HepG2 (cell line): ENCODE data around the gene MAN2C1. TPM values are rescaled to one million over a fixed set of nuclear protein-coding genes. Genes with fewer than 3 reads are reported as not detected.

Experiments
- ATAC-seq: fragments of 200-7000 bp; cut with Tn5 transposase; 3 replicates; pipeline ENCODE4 v1.9.1; 2020; ENCODE audit warnings: mild to moderate bottlenecking, moderate library complexity
- BruUV-seq: library from RNA; stranded (reverse); fragments of 400-500 nt; replicated peaks from 2 replicates; lab custom pipeline; 2021; lab: Mats Ljungman, UMichigan
- CTCF ChIA-PET: fragments of 300-600 bp; formaldehyde crosslinking; extraction: SDS; loops from one replicate; lab custom pipeline; 2021; ENCODE audit warnings: low total read pairs, inconsistent platforms, low intra/inter-chr PET ratio; lab: Yijun Ruan, JAX
- POLR2A ChIA-PET: fragments of 350-600 bp; sonication (Branson Sonifier 250); formaldehyde crosslinking; loops from one replicate; lab custom pipeline; 2020; ENCODE audit warnings: antibody characterized with exemption, inconsistent platforms; lab: Yijun Ruan, JAX
- DNase-seq: peaks from one replicate; pipeline ENCODE4 v3.0.0-alpha.2; 2015; ENCODE audit warnings: low spot score
- FAIRE-seq: peaks from 3 replicates; lab custom pipeline; 2011; peaks lifted over from hg19 to GRCh38; lab: Jason Lieb, UNC
- H2AFZ ChIP-seq: one replicate; pipeline ENCODE4 v1.6.1; 2011; ENCODE audit warnings: low read length, inconsistent platforms
- H3K27ac ChIP-seq: fragments of 300-600 bp; 3 replicates; pipeline ENCODE4 v1.8.0; 2011; ENCODE audit warnings: mixed run types, mild to moderate bottlenecking, mixed read lengths, low read length, inconsistent platforms; ENCODE audit not compliant: insufficient read depth; ENCODE audit errors: extremely low read length
- H3K27me3 ChIP-seq, 2 experiments: fragments of 200-600 bp in 1 of 2; 2 replicates in 1 of 2; 3 replicates in 1 of 2; pipeline versions ENCODE4 v1.6.0 to v1.8.0; 2011; ENCODE audit warnings: low read length in 2 of 2, mild to moderate bottlenecking in 2 of 2, moderate library complexity in 2 of 2, inconsistent platforms in 1 of 2; ENCODE audit not compliant: insufficient read depth in 2 of 2, control insufficient read depth in 1 of 2
- H3K36me3 ChIP-seq, 2 experiments: fragments of 200-600 bp in 1 of 2; replicated peaks in 1 of 2; 2 replicates in 1 of 2; 3 replicates in 1 of 2; pipeline versions ENCODE4 v1.5.1 to v1.8.0; 2011; ENCODE audit warnings: low read length in 2 of 2, inconsistent platforms in 1 of 2; ENCODE audit not compliant: insufficient read depth in 2 of 2, control insufficient read depth in 1 of 2
- H3K4me1 ChIP-seq: 2 replicates; pipeline ENCODE4 v1.5.1; 2012; ENCODE audit warnings: low read length, inconsistent platforms; ENCODE audit not compliant: insufficient read depth
- H3K4me2 ChIP-seq: 2 replicates; pipeline ENCODE4 v1.6.0; 2011; ENCODE audit warnings: low read depth, low read length, inconsistent platforms
- H3K4me3 ChIP-seq, 3 experiments: fragments of 200-600 bp in 1 of 3; sonication (generic), shearing (Covaris generic) in 1 of 3; replicated peaks in 1 of 3; 2 replicates each; pipeline ENCODE4 v1.5.1; 2011 to 2016; ENCODE audit warnings: low read length in 3 of 3, inconsistent platforms in 2 of 3, low read depth in 2 of 3, mild to moderate bottlenecking in 2 of 3, control low read depth in 1 of 3, mixed read lengths in 1 of 3; ENCODE audit not compliant: insufficient read depth in 1 of 3
- H3K79me2 ChIP-seq: one replicate; pipeline ENCODE4 v1.6.1; 2011; ENCODE audit warnings: low read length, inconsistent platforms; ENCODE audit not compliant: insufficient read depth
- H3K9ac ChIP-seq: 2 replicates; pipeline ENCODE4 v1.6.0; 2011; ENCODE audit warnings: mild to moderate bottlenecking, low read depth, low read length, inconsistent platforms; ENCODE audit not compliant: insufficient read depth
- H3K9me3 ChIP-seq: 2 replicates; pipeline ENCODE4 v1.5.1; 2012; ENCODE audit warnings: mild to moderate bottlenecking, low read length
- H4K20me1 ChIP-seq: 2 replicates; pipeline ENCODE4 v1.6.0; 2011; ENCODE audit warnings: inconsistent platforms, mild to moderate bottlenecking, low read length, moderate library complexity; ENCODE audit not compliant: insufficient read depth
- FOXA3 ChIP-seq: IDR thresholded peaks from 2 replicates; pipeline ENCODE4 v1.6.1; 2016; ENCODE audit warnings: missing genetic modification reagents, missing compliant biosample characterization
- FOXO4 ChIP-seq: sonication (generic); formaldehyde crosslinking; conservative IDR thresholded peaks from 2 replicates; pipeline ENCODE4 v1.8.1; 2023; ENCODE audit warnings: missing genetic modification reagents
- JUNB ChIP-seq: sonication (generic); formaldehyde crosslinking; IDR thresholded peaks from 2 replicates; pipeline ENCODE4 v1.8.0; 2022; ENCODE audit warnings: missing genetic modification reagents, mild to moderate bottlenecking, borderline replicate concordance
- NR3C1 ChIP-seq: sonication (generic); formaldehyde crosslinking; IDR thresholded peaks from 2 replicates; pipeline ENCODE4 v1.4.0; 2020; ENCODE audit warnings: missing genetic modification reagents
- SIX1 ChIP-seq: sonication (generic); formaldehyde crosslinking; IDR thresholded peaks from 2 replicates; pipeline ENCODE4 v1.4.0; 2020; ENCODE audit warnings: missing genetic modification reagents, borderline replicate concordance
- ZNF331 ChIP-seq: sonication (generic); formaldehyde crosslinking; IDR thresholded peaks from 2 replicates; pipeline ENCODE4 v1.4.0; 2020; ENCODE audit warnings: missing genetic modification reagents
- ZNF501 ChIP-seq: sonication (generic); formaldehyde crosslinking; IDR thresholded peaks from 2 replicates; pipeline ENCODE4 v1.5.1; 2020; ENCODE audit warnings: mild to moderate bottlenecking, moderate library complexity, missing genetic modification reagents
- ZNF503 ChIP-seq: sonication (generic); formaldehyde crosslinking; IDR thresholded peaks from 2 replicates; pipeline ENCODE4 v1.4.0; 2020; ENCODE audit warnings: missing genetic modification reagents
- ZNF543 ChIP-seq: sonication (generic); formaldehyde crosslinking; IDR thresholded peaks from 2 replicates; pipeline ENCODE4 v1.4.0; 2020; ENCODE audit warnings: mild to moderate bottlenecking, missing genetic modification reagents
- ZNF768 ChIP-seq: sonication (generic); formaldehyde crosslinking; IDR thresholded peaks from 2 replicates; pipeline ENCODE4 v1.4.0; 2020; ENCODE audit warnings: missing genetic modification reagents
- WGBS: methylation state at CpG from one replicate; pipeline ENCODE4 v1.1.6; 2017; ENCODE audit warnings: low lambda C conversion rate; 5-methylcytosine and 5-hydroxymethylcytosine counted together
- in situ Hi-C: cut with HindIII; loops from 2 replicates; pipeline ENCODE4 v1.10.0; 2017; ENCODE audit warnings: low pct_unique_long_range_greater_than_20kb; ENCODE audit not compliant: extremely low pct_ligation_motif_present
- intact Hi-C: fragments of 100-400 bp; cut with micrococcal nuclease; formaldehyde crosslinking; loops from one replicate; pipeline ENCODE4 v1.10.0; 2022; ENCODE audit not compliant: unreplicated experiment
- polyA plus RNA-seq, 8 experiments: library from polyadenylated mRNA; depleted of rRNA in 3 of 8; stranded (reverse) in 7 of 8; unstranded in 1 of 8; fragments of >200 nt; fragmentation: Illumina TruSeq in 4 of 8; extraction: Trizol in 4 of 8; gene quantifications; 2 replicates each; pipeline versions ENCODE4 v1.2.1 to v1.2.3, GENCODE V29; 2011 to 2016; ENCODE audit warnings: low read depth in 4 of 8, missing spikeins in 1 of 8, mixed read lengths in 1 of 8; ENCODE audit not compliant: insufficient read depth in 1 of 8
- total RNA-seq, 5 experiments: library from RNA; depleted of rRNA; stranded (reverse); fragments of >200 nt; fragmentation: Illumina TruSeq; extraction: Trizol; gene quantifications; 2 replicates each; pipeline ENCODE4 v1.2.3, GENCODE V29; 2016; ENCODE audit warnings: low read depth in 1 of 5

Gene MAN2C1
- total and polyA plus RNA-seq, 2 of the 13 experiments (the other 11 are each of a cell fraction or from before 2014, with no cell fraction given) = 62.6 to 71.0 TPM

GRCh38 chr15:75366163-75366562 lies 2.2 kb downstream of the MAN2C1 start:
- TF ChIP-seq ZNF768 (CRISPR knock-in tag) = no peak
- TF ChIP-seq ZNF503 = no peak
- TF ChIP-seq ZNF331 (CRISPR knock-in tag) = no peak
- TF ChIP-seq SIX1 = no peak
- no peak for TF ChIP-seq NR3C1 (CRISPR knock-in tag)
- no peak for TF ChIP-seq FOXO4 (CRISPR knock-in tag)
- no peak for TF ChIP-seq ZNF543 (CRISPR knock-in tag)
- no peak for TF ChIP-seq FOXA3 (CRISPR knock-in tag)
- TF ChIP-seq ZNF501 (CRISPR knock-in tag) = no peak
- TF ChIP-seq JUNB (CRISPR knock-in tag) = no peak
- WGBS = 92% methylated on average over 3 of the region's 3 CpGs
- FAIRE-seq = no peak

More at GRCh38 chr15:75366163-75366562, 2.2 kb downstream of the MAN2C1 start:
- in situ Hi-C loops (loop anchor here (5.0 to 10.0 kb wide), 2 partner anchors 86 to 279 kb away; partner anchors contain the start of genes IMP3, SIN3A and SNX33), intact Hi-C loops (loop anchor here (5.0 to 10.0 kb wide), 2 partner anchors 86 to 319 kb away; partner anchors contain the start of gene SIN3A)
- ChIA-PET CTCF (no interaction called here), POLR2A (interaction anchor here (1.0 kb wide), 1 partner anchor 13 kb away, joined by 3 read pairs; no protein-coding TSS in a partner anchor)
- H3K79me2 ChIP-seq = peaks cover 5% of the 10 kb centered on the region
- H3K27me3 ChIP-seq = no peaks in the 10 kb centered on the region
- no peaks in the 10 kb centered on the region for H3K9me3 ChIP-seq
- no peak overlapping the region for H3K4me3 ChIP-seq
- H3K4me2 ChIP-seq = no peak overlapping the region
- no peak overlapping the region for H3K27ac ChIP-seq
- H3K9ac ChIP-seq = no peak overlapping the region
- H2AFZ ChIP-seq = no peak overlapping the region
- no TSS peak for BruUV-seq
- ATAC-seq (no peak), DNase-seq (no peak)
- H3K36me3 ChIP-seq = peaks cover 8 to 38% of the 10 kb centered on the region in 2 experiments
- 0 out of 2 replicates have a peak, but pooled peaks cover 4% of the 10 kb centered on the region for H4K20me1 ChIP-seq
- H3K4me1 ChIP-seq = peaks cover 39% of the 10 kb centered on the region
